ENCODE results near the gene C1QTNF9.
"Not testable (repeated sequence)": the region's sequence is repeated elsewhere in the genome, so short reads cannot be mapped to it uniquely, and the experiment has no call there.

Gene C1QTNF9, protein sequence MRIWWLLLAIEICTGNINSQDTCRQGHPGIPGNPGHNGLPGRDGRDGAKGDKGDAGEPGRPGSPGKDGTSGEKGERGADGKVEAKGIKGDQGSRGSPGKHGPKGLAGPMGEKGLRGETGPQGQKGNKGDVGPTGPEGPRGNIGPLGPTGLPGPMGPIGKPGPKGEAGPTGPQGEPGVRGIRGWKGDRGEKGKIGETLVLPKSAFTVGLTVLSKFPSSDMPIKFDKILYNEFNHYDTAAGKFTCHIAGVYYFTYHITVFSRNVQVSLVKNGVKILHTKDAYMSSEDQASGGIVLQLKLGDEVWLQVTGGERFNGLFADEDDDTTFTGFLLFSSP

GRCh38 chr13:24309300-24309699, at the start of gene C1QTNF9:
Gene C1QTNF9, plus strand, starts transcription at chr13:24309580. Its CDS starts 6,424 bp downstream, at chr13:24316004.
- not testable (repeated sequence) for FAIRE-seq

GRCh38 chr13:24261566-24261965, 47.8 kb upstream of the C1QTNF9 start:
- FAIRE-seq = no peak

DNA sequence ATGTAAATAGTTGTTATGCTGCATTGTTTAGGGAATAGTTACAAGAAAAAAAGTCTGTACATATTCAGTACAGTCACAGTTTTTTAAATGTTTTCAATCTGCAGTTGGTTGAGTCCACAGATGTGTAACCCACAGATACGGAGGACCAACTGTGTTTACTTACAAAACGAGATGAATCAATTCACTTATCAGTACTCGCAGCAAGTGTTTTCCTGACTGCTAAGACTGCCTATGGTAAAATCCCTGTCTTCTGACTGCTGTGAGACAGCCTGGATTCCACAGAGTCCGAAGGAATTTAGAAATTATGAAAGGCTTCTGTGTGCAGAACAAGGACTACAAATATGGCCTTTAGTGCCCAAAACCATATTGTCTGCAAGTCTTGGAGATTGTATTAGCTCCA, 45.7 kb upstream of the C1QTNF9 start:
- no peak for FAIRE-seq

DNA sequence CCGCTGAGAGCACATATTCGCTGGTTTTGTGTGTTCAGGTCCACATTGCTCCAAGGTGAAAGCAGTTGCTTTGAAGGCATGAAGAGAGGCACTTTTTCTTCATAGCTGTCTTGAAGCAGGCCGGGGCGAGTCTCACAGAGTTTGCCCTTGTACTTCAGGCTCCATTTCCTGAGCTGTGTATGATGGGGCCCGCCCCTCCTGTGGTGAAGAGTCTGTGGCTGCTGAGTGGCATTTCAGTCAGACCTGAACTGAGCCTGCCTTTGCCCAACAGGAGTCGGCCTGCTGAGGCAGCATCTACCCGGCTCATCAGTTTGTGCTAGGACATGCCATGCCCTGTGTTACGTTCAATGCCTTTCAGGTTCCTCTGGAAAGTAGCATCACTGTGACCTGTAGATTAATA, 44.4 kb upstream of the C1QTNF9 start:
- FAIRE-seq = no peak

DNA sequence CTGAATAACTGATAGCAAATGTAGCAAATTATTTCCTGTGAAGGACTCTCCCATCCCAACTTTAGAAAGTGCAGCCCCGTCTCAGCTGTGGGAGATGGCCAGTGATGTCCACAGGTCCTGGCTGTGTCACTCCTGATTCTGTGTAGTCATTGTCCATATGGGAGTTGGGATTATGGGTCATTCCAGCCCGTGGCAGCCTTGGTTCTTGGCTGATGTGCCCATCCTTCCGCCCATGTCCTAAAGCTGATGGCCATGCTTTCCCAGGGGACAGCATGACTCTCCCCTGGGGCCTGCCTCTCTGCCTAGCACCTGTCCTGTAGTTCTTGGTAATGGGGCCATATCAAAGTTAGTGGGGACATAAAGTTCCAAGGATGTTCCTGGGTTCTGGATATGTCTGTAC, 43.9 kb upstream of the C1QTNF9 start:
- FAIRE-seq = no peak

DNA sequence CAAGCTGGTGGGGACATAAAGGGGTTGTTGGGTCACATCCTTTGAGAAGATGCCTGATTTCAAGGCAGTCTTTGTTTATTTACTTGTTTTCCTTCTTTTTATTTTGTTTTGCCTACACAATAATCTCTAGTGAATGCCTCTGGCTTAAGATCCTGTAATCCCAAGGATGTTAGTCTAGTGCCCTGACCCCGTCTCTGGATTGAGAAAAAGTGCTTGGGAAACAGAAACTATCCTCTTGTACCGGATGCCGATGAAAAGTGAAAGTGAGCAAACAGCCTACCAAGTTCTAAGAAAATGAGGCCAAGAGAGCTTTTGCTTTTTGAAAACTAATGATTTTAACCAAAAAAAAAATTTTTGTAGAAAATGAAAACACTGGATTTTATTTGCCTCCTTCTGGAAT, 42.1 kb upstream of the C1QTNF9 start:
- no peak for FAIRE-seq

DNA sequence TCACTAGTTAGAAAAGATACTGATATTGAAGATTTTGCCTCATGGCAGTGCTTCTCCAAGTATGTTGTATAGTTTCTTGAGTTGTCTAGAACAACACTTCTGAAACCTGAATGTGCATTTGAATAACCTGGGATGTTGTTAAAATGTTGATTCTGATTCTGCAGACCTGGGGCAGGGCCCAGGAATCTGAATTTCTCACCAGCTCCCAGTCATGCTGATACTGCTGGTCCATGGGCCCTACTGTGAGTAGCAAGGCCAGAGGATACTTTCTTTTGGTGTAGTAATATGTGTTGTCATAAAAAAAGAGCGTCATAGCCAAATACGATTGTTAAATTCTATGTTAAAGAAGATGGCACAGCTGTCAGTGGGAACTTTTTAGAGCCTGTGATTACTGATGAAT, 41.6 kb upstream of the C1QTNF9 start:
- FAIRE-seq = no peak

DNA sequence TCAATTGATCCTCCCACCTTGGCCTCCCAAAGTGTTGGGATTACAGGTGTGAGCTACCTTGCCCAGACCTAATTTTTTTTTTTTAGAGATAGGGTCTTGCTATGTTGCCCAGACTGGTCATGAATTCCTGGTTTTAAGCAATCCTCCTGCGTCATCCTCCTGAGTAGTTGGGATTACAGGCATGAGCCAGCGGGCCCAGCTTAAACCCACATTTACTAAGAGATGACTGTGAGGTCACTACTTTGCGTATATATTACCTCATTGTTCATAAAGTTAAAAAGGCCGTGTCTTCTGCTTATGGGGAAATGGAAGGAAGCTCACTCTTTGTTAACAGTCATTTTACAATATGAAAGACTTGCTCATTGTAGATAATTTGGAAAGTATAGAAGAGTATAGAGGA, 39.6 kb upstream of the C1QTNF9 start:
- FAIRE-seq = no peak

GRCh38 chr13:24270639-24271141, 38.7 kb upstream of the C1QTNF9 start:
- FAIRE-seq = no peak

DNA sequence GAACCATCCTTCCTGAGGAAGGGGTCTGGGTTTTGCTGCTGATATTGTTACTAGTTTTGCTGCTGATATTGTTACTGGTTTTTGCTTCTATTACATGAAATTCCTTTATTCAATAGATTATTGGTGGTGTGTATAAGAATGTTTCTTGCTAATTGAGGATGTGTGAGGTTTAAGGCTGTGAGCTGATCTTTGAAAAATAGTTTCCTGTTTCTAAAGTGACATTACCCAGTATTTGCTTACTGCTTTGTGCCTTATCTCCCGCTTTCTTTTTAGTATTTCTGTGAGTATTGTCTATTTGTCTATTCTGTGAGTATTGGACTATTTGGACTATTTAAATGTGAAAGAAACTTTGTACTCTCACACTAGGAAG, 38.2 kb upstream of the C1QTNF9 start:
- peak; percentile 56 for FAIRE-seq

DNA sequence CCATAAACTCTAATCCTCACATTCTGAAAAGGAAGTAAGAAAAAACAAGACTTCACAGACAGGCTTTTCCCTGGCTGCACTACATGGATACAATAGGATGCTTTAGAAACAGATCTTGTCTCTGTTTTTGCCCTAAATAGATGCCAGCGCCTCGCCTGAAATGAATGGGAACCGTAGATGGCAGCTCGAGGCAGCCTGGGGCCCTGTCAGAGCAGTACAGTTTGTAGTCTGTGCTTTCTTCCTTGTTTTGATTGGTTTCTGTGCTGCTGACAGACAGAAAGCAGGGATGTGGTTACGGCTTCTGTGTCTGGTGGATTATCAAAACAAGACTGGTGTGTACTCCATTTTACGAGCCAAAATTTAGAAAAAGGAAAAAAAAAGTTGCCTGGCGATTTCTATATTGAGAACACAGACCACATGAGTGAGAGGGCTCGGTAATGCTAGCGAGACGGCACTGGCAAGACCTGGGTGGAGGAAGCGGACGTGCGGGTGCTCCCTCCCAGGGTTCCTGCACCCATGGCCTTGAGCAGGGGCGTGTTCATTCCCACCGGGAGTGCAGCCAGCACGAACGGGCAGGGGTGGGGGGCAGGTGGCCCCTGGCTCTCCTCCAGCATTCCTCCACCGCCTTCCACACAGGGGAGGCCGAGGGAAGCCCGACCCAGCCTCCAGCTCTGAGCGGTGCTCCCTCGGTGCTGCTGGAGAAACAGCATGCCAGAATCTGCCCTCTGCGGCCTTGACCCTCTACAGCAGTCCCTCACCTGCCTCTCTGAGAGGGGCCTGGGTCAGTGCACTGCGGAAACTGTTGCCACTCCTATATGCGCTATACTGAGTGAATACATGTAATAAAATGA, 37.6 kb upstream of the C1QTNF9 start:
- peak; percentile 68 for FAIRE-seq

GRCh38 chr13:24272452-24273161, 36.8 kb upstream of the C1QTNF9 start:
- no peak for FAIRE-seq

DNA sequence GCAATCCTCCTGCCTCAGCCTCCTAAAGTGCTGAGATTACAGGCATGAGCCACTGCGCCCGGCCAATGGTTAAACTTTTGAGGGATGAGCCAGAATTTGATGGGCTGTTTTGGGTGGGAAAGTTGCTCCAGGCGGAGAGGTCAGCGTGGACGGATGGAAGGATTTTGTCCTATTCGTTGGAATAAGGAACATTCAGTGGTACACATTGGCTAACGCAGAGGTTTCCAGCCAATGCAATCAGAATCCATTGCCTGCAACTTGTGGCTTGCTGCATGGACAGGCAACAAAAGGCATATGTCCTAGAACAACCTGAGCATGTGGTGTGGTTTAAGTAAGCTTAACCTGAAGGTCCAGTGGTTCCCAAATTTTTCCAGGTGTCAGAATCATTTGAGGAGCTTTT, 35.5 kb upstream of the C1QTNF9 start:
- FAIRE-seq = no peak

- FAIRE-seq = no peak
These were observed 34.8 kb upstream of the C1QTNF9 start for GRCh38 chr13:24274452-24275021.

DNA sequence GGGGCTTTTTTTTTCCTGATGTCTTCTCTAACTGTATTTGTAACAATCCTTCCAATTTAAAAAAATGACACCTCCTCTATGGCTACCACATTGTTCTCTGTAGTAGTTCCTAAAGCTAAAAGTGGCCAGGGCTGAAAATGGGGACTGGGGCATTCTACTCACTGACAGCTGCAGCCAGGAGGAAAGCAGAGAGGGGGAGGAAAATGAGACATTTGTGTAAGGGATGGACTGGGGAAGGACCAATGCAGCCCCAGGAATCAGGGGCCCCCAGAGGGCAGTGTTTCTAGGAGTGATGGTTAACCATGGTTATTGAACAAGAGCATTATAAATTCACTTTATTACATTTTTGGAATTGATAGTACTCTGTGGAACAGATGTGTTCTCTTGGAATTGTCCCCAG, 34.3 kb upstream of the C1QTNF9 start:
- no peak for FAIRE-seq

GRCh38 chr13:24276306-24276705, 33.1 kb upstream of the C1QTNF9 start:
- no peak for FAIRE-seq

DNA sequence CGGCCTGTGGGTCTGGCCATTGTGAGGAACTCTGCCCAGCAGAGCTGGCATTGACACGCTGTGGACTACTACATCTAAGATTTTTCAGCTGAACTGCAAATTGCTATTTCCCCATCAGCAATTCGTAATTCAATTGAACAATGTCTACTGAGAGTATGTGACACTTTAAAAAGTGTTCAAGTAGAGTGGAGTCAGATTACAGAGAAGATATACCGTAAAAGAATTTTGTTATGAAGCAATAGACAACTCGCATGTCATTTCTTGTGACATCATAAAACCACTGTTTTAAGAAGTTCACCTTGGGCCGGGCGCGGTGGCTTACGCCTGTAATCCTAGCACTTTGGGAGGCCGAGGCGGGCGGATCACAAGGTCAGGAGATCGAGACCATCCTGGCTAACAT, 32.5 kb upstream of the C1QTNF9 start:
- no peak for FAIRE-seq

DNA sequence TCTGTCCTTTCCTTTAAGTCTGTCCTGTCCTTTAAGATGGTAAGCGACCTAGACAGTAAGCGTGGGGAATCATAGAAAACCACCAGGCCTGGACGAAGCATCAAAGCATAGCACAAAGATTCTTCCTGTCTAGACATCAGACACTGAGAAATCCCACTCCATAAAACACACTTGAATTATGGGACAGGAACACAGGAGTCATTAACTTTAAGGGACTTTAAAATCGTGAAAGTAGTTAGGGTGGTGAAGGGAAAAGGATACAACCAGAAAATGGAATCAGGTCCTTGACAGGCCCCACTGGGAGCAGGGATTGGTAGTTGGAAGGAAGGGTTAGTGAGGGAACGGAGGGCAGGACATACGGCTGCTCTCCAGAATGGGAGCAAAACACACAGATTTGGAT, 31.6 kb upstream of the C1QTNF9 start:
- FAIRE-seq = no peak

DNA sequence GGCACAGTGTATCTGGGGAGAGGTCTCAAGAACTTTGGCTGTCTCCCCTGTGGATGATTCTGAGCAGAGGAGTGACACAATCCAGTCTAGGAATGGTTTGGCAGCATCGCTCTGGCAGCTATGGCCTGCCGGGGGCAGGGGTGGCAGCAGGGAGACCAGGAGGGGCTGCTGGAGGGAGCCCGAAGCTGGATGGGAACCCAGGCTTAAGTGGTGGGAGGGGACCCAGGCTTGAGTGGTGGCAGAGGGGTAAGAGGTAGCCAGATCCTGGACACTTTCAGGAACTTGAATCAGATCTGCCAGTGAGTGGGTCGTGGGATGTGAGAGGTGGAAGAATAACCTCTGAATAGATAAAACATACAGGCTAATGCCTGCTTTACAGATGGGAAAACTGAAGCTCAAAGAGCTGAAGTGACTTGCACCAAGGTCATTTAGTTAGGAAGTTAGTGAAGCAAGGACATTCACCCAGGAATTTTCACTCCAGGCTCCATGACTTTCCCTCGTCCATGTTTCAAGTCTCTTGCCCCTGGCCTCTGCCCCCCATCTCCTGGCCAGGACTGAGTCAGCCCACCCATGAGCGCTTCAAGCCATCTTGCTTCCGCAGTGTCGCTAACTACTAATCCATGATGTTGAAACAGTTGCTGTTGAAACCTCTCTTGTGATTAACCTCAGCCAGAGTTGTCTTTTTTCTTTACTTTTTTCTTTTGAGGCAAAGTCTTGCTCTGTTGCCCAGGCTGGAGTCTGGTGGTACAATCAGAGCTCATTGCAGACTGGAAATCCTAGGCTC, 29.9 kb upstream of the C1QTNF9 start:
- FAIRE-seq = no peak

DNA sequence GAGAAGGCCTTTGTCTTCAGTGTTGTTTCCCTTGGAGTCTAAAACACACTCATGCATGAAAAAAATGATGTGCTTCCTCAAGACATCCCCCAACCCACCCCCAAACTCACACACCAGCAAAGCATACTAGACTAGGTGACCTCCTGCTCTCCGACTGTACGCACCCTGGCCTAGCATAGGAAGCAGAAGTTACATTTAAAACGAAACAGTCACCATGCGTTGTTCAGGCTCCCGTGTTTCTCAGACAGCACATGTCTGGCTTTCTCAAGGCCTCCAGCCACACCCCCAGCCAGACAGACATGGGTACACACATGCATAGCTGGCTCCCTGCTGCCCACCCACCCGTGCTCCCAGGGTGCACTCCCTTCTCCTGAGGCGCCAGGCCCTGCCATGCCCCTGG, 28.7 kb upstream of the C1QTNF9 start:
- FAIRE-seq = no peak

DNA sequence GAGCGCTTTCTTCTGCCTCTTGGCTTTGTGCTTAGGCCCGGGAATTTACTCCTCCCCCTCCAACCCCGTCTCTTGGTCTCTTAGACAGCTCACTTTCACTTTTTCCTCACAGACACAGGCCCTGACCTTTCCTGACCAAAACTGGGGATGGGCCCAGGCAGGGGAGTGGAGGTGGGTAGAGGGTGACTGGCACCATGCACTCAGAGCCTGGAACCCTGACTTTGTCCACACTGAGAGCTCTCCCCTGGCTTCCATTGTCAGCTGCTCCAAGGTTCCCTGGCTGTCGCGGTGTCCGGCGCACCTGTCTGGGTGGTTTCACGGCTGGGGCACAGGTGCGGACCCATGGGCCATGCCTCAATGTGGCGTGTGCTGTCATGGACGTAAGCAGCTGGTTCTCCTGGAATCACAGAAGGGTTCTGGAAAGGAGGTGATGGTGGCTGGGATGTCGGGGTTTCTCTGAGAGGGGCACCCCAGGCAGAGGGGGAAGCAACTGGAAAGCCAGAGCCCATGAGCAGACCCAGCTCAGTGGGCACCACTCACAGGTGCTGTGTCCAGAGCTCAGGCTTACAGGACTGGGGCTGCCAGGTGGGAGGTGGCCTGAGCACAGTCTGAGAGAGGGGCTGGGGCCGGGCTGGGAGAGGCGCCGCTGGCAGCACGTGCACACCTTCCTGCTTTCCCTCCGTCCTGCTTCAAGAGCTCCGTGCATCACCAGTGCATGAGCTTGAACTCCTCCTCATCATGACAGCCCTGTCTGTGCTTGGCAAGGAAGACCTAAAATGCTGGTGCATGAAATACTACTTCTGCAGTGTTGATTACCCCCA, 28.0 kb upstream of the C1QTNF9 start:
- no peak for FAIRE-seq

All from islet of Langerhans (tissue), 1 donor.